ENCODE data around the gene GPC5.

DNA sequence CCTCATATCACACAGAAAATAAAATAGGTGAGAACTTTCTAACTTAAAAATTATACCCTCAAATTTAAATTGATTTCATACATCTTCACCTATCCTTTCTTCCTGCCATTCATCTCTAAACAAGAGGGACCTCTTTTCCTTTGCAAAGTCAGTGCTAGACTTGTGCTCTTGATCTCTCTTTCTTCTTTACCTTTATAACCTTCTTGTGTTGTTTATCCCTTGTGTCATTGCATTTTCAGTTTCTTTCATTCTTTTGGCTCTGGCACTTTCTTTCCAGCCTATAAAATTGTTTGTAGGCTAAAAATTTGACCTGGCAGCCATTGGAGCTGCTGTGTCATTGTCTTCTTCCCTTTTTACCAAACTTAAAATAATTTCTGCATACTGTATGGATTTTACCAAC is 190.1 kb downstream of the GPC5 start:
- TF ChIP-seq EZH2phosphoT487 (IDR thresholded peaks at IDR 0.05; ENCODE audit: insufficient read depth, low read depth), result no peak
- TF ChIP-seq EZH2 (IDR thresholded peaks at IDR 0.05; ENCODE audit: insufficient read depth, poor library complexity, severe bottlenecking), result no peak

Measured in GM23248 (cell line).